GM21737 (cell line): ENCODE measurements around the gene ZNF91.
"Not testable (repeated sequence)": the region's sequence is repeated elsewhere in the genome, so short reads cannot be mapped to it uniquely, and the experiment has no call there.

ENCODE experiments used
- ATAC-seq: cut with Tn5 transposase; IDR thresholded peaks from one replicate; pipeline ENCODE4 v1.9.1; 2021; ENCODE audit warnings: mild to moderate bottlenecking, moderate library complexity; ENCODE audit not compliant: unreplicated experiment

The ZNF91 gene

DNA sequence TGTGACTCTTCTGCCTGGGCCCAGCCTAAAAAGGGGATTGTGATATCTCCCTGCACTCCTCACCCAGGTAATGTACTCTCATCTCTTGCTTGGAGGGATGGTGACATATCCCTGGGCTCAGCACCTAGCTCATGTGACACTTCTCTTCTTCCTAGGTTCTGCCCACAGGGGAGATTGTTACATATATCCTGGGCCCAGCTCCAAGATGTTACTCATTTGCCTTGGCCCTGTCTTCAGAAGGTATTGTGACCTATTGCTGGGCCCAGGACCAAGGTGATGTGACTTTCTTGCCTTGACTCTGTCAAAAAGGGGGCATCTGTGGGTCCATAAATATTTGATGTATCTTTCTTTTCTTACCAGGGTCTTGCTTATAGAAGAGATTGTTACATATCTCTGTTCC, 73.9 kb downstream of the ZNF91 start:
- not testable (repeated sequence) for ATAC-seq

DNA sequence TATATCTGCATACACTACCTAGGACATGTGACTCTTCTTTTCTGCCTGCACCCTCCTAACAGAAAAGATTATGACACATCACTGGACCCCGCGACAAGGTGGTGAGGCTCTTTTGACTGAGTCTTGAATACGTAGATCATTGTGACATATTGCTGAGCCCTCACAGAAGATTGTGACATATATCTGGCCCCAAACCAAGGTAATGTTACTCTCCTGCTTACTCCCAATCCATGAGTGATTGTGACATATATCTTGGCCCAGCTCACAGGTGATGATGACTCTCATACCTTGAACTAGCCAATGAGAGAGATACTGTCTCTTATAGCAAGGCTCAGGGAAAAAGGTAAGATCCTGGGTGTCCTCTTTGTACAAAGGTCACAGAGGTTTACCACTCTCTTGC, 75.7 kb downstream of the ZNF91 start:
- ATAC-seq = not testable (repeated sequence)

- ATAC-seq = not testable (repeated sequence)
These were observed 76.3 kb downstream of the ZNF91 start for GRCh38 chr19:23318941-23319340.

- no peak for ATAC-seq
These were observed 77.1 kb downstream of the ZNF91 start for GRCh38 chr19:23318143-23318542.

GRCh38 chr19:23315286-23315685, 80.0 kb downstream of the ZNF91 start:
- ATAC-seq = no peak

DNA sequence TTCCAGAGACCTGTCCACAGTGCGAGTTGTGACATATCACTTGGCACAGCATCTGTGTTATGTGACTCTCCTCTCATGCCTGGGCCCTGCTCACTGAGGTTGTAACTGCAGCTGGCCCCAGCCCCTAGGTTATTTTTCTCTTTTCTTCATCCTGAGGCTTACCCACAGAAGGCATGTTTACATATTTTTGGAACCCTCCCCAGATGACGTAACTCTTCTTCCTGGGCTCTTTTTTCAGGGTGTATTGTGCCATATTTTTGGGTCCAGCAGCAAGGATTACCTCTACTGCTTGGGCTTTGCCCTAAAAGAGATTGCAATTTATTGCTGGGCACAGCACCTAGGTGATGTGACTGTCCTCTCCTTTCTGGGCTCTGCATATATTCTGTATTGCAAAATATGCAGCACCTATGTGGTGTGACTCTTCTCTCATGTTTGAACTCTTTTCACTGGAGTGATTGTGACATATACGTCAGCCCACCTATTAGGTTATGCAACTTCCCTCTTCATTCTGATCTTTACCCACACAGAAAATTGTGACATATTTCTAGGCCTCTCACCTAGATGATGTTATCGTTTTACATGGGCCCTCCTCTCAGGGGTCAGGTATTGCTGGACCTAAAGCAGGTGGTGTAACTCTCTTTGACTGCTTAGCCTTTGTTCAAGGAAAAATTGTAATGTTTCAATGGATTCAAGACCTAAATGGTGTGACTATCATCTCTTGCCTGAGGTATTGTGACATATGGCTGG, 80.6 kb downstream of the ZNF91 start:
- no peak for ATAC-seq

DNA sequence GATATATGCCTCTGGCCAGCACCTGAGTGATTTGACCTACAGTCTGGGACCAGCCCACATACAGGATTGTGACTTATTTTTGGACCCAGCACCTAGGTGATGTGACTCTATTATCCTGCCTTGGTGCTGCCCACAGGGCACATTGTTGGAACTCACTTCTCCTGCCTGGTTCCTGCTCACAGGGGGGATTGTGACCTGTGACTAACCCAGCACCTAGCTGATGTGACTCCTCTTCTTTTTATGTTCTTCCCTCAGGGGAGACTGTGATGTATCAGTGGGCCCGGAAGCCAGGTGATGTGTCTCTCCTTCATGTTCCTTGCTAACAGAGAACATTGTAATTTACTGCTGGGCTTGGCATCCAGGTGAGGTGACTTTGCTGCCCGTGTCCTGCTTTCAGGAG, 82.1 kb downstream of the ZNF91 start:
- ATAC-seq = no peak

DNA sequence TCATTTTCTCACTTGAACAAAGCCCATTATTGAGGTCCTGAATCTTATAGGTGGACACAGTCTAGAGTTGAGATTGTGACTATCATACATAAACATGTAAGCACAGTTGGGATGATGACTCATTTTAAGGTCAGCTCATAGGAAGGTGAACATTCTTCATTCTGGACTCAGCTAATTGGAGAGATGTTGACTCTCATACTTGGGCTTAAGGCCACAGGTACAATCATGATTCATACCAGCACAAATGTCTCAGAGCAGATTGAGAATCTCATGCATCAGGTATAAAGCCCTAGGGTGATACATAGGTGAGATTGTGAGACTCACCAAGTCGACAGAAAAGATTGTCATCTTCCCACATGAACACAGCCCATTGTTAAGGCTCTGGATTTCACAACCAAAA, 82.8 kb downstream of the ZNF91 start:
- ATAC-seq = no peak

DNA sequence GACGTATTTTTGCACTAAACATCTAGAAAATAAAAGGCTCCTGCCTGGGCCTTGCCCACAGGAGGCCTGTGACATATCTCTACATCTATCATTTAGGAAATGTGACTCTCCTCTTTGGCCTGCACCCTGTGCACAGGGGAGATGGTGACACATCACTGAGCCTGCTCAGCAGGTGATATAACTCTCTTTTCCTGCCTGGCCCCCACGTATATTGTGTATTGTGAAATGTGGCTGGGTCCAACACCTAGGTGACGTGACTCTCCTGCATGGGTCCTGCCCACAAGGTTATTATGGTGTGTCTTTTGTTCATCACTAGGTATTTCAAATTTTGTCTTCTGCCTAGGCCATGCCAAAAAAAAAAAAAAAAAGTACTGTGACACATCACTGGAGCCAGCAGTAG, 83.7 kb downstream of the ZNF91 start:
- ATAC-seq = no peak

GRCh38 chr19:23310729-23311211, 84.5 kb downstream of the ZNF91 start:
- no peak for ATAC-seq

DNA sequence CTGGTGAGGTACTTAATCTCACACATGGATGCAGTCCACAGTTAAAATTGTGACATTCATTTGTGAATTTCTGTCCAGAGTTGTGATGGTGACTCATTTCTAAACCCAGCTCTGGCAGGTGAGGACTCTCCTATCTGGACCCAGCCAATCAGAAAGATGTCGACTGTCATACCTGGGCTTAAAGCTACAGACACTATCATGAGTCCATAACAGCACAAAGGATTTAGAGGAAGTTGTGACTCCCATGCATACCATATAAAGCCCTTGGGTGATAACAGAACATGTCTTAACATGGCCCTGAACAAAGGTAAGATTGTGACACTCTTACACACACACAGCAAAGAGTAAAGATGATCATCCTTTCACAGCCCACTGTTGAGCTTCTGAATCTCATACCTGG, 85.3 kb downstream of the ZNF91 start:
- ATAC-seq = no peak

DNA sequence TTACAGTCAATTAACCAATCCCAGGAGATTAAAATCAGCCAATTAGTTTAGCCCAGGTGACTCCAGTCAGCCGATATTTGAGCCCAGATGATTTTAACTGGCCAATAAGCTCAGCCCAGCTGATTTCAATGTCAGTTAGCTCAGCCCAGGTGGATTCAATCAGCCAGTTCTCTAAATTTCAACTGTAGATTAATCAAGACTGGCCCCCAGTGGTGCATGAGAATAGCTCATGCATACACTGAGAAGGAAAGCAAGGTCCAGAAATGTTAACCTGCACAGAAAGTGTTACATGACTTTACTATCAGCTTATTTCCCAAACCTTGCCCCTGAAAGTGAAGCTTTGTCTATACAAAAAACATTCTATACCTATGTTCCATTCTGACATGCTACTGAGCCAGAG, 89.7 kb downstream of the ZNF91 start:
- ATAC-seq = no peak

DNA sequence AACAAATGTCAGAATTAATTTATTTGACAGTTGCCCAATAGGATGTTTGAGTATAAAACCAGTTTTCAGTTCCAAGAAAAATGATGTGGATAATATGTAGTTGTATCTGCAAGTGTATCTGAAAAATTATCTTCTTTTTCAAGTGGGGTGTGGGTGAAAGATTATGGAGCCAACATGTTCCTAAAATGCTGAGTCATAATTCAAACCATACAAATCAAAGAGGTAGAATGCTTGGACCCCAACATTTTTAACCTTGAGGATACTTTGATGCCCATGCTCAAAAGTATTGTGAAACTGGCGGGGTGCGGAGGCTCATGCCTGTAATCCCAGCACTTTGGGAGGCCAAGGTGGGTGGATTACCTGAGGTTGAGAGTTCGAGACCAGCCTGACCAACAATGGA, 91.0 kb downstream of the ZNF91 start:
- no peak for ATAC-seq

DNA sequence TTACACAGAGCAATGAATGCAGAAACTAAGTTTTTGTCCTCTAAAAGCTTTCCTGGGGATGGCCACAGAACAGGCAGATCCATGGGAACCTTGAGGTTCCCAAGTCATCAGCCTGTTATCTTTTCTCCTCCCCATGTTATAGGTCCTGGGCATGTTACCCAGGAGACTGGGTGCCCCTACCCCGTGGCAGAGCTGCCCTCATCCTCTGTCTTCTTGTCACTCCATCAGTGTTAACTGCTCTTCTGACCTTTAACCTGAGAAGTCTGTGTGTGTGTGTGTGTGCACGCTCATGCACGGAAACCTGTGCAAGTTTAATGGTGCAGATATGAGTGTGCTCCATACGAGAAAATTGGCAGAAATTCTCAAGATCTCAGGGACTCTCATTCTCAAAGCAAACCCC, 101.1 kb downstream of the ZNF91 start:
- no peak for ATAC-seq

DNA sequence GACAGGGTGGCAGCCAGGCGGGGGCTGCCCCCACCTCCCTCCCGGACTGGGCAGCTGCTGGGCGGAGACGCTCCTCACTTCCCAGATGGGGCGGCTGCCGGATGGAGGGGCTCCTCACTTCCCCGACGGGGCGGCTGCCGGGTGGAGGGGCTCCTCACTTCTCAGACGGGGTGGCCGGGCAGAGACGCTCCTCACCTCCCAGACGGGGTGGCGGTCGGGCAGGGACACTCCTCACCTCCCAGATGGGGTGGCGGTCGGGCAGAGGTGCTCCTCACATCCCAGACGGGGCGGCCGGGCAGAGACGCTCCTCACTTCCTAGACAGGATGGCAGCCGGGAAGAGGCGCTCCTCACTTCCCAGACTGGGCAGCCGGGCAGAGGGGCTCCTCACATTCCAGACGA, 105.3 kb downstream of the ZNF91 start:
- ATAC-seq = not testable (repeated sequence)
